Measurements from ENCODE around the gene TSPAN16. TPM values are rescaled to one million over a fixed set of nuclear protein-coding genes. Genes with fewer than 3 reads are reported as not detected.
A peak's percentile ranks its signal among the peaks of the same experiment; 100 is the strongest.
"Not testable (repeated sequence)": the region's sequence is repeated elsewhere in the genome, so short reads cannot be mapped to it uniquely, and the experiment has no call there.

Gene TSPAN16
- total RNA-seq, 1 experiment from 2014 or later, result not detected

DNA sequence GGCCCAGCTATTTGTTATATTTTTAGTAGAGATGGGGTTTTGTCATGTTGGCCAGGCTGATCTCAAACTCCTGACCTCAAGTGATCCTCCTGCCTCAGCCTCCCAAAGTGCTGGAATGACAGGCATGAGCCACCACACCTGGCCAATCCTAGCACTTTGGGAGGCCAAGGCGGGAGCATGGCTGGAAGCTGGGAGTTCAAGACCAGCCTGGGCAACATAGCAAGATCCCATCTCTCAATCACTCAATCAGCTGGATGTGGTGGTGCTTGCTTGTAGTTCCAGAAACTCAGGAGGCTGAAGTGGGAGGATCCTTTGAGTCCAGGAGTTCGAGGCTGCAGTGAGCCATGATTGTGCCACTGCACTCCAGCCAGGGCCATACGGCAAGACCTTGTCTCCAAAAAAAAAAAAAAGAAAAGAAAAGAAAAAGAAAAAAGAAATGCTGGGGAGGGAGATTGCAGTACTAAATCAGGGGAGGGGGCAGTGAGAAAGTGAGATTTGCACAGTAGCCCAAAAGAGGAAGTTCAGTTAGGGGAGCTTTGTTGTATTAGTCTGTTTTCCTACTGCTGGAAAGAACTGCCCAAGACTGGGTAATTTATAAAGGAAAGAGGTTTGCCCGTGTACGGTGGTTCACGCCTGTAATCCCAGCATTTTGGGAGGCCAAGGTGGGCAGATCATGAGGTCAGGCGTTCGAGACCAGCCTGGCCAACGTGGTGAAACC lies 24.5 kb downstream of the TSPAN16 start:
- peaks cover 16% of the 10 kb centered on the region for H3K4me1 Mint-ChIP-seq
- POLR2A ChIA-PET; H3K36me3 Mint-ChIP-seq; H3K4me3 Mint-ChIP-seq; H3K9me3 Mint-ChIP-seq; DNase-seq (ENCODE audit: low spot score); ATAC-seq; H3K27me3 Mint-ChIP-seq (ENCODE audit: low read depth); H3K27ac Mint-ChIP-seq: not testable (repeated sequence)
- CTCF ChIA-PET, result interaction anchor here (0.5 to 1.4 kb wide), 3 partner anchors 27 to 43 kb away, joined by 3 to 5 read pairs (median 5); no protein-coding TSS in a partner anchor
- TF ChIP-seq ZNF121 (CRISPR knock-in tag; IDR thresholded peaks at IDR 0.05), result peak; percentile 97

DNA sequence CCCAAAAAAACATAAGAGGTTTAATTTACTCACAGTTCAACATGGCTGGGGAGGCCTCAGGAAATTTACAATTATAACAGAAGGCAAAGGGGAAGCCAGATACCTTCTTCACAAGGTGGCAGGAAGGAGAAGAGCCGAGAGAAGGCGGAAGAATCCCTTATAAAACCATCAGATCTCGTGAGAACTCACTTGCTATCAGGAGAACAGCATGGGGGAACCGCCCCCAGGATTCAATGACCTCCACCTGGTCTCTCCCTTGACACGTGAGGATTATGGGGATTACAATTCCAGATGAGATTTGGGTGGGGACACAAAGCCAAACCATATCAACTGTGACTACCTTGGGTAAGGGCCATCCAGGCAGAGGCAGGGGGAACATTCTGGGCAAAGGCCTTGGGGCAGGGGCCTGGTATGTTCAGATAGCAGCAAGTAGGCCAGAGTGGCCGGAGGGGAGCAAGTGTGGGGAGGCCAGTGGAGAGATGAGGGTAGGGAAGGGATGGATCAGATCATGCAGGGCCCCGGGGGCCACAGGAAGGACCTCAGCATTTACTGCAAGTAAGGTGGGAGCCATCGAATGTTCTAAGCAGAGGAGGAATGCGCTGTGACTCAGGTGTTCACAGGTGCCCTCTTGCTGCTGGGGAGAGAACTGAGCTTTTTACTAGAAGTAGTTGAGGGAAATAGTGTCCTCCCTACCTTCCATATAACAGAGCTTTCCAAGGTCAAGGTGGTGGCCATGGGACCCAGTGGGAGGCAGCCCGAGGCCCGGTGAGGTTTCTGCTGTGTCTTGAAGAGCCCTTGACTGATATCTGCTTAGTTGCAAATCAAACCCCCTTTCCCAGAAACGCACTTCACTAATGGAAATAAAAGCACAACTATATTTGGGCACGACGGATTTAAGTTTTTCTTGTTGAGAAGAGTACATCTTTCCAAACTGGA lies 25.5 kb downstream of the TSPAN16 start:
- TF ChIP-seq, protein P1, sequence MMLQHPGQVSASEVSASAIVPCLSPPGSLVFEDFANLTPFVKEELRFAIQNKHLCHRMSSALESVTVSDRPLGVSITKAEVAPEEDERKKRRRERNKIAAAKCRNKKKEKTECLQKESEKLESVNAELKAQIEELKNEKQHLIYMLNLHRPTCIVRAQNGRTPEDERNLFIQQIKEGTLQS (CRISPR knock-in tag; conservative IDR thresholded peaks at IDR 0.05), result no peak
- TF ChIP-seq SMAD4 (CRISPR knock-in tag; IDR thresholded peaks at IDR 0.05), result no peak
- no peak for TF ChIP-seq HMGA2 (CRISPR knock-in tag; IDR thresholded peaks at IDR 0.05)
- TF ChIP-seq, protein P2, sequence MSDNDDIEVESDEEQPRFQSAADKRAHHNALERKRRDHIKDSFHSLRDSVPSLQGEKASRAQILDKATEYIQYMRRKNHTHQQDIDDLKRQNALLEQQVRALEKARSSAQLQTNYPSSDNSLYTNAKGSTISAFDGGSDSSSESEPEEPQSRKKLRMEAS (CRISPR knock-in tag; IDR thresholded peaks at IDR 0.05), result no peak
- no peak for TF ChIP-seq MYBL2 (CRISPR knock-in tag; IDR thresholded peaks at IDR 0.05)
- TF ChIP-seq, protein P3, sequence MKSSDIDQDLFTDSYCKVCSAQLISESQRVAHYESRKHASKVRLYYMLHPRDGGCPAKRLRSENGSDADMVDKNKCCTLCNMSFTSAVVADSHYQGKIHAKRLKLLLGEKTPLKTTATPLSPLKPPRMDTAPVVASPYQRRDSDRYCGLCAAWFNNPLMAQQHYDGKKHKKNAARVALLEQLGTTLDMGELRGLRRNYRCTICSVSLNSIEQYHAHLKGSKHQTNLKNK (CRISPR knock-in tag; IDR thresholded peaks at IDR 0.05), result no peak
- peak; percentile 91 for TF ChIP-seq GTF2I (CRISPR knock-in tag; conservative IDR thresholded peaks at IDR 0.05)
- TF ChIP-seq TP53 (CRISPR knock-in tag; IDR thresholded peaks at IDR 0.05), result no peak
- no peak for TF ChIP-seq JAZF1 (CRISPR knock-in tag; IDR thresholded peaks at IDR 0.05)
- peak; percentile 53 for ATAC-seq
- no peak for DNase-seq (ENCODE audit: low spot score)
- Mint-ChIP-seq H3K9me3 (no peaks in the 10 kb centered on the region), H3K4me3 (no peak overlapping the region), H3K36me3 (no peaks in the 10 kb centered on the region), H3K4me1 (peaks cover 16% of the 10 kb centered on the region), H3K27ac (no peak overlapping the region; the same call in 1 of the 2 replicates), H3K27me3 (ENCODE audit: low read depth) (no peaks in the 10 kb centered on the region; the same call in 1 of the 2 replicates)
- POLR2A ChIA-PET, result interaction anchor here (1.6 kb wide), 1 partner anchor 39 kb away, joined by 7 read pairs; no protein-coding TSS in a partner anchor
- CTCF ChIA-PET, result interaction anchor here (0.6 to 2.5 kb wide), 23 partner anchors 8 to 131 kb away, joined by 3 to 33 read pairs (median 4); partner anchors contain the start of genes CCDC159, RAB3D, SWSAP1 and TMEM205

DNA sequence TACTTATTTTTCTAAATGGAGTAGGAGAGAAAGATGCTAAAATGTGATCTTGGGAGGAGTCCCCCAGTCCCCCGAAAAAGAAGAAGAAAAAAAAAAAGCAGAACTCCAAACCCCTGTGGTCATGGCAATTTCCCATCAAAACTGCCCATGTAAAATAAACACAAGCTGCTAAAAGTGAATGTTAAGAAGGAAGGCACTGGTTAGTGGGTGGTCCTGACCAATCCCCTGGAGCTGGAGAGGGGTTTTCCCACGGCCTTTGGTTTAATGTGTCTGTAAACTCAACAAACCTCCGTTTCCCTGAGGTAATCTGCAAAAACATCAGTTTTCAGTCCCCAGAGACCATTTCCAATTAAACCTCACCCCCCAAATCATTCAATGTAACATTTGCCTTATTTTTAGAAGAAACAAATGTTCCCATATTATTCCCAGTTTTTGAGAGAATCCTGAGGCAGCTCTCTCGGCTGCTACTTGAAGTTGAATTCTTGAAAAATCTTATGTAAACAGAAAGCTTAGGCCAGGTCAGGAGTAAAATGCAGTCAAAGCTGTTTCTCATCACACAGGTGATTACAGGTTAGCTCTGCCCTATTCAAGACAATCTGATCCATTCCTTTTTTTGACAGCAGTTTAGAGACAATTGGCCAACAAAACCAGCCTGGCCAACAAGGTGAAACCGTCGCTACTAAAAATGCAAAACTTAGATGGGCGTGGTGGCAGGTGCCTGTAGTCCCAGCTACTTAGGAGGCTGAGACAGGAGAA lies 26.5 kb downstream of the TSPAN16 start:
- POLR2A ChIA-PET, result interaction anchor here (0.5 to 1.6 kb wide), 3 partner anchors 20 to 52 kb away, joined by 3 to 7 read pairs (median 5); partner anchors contain the start of gene SWSAP1
- H3K27ac Mint-ChIP-seq, result peak overlapping the region; percentile 41; the same call in 1 of the 2 replicates
- H3K27me3 Mint-ChIP-seq (ENCODE audit: low read depth), result no peaks in the 10 kb centered on the region; the same call in 1 of the 2 replicates
- H3K9me3 Mint-ChIP-seq, result no peaks in the 10 kb centered on the region
- H3K36me3 Mint-ChIP-seq, result no peaks in the 10 kb centered on the region
- no peak overlapping the region for H3K4me3 Mint-ChIP-seq
- DNase-seq (ENCODE audit: low spot score) (no peak), ATAC-seq (no peak)
- peaks cover 16% of the 10 kb centered on the region for H3K4me1 Mint-ChIP-seq
- CTCF ChIA-PET, result interaction anchor here (0.6 to 2.5 kb wide), 26 partner anchors 9 to 457 kb away, joined by 3 to 33 read pairs (median 4); partner anchors contain the start of genes CCDC159, ODAD3, PRKCSH and RAB3D
- TF ChIP-seq, protein P4, sequence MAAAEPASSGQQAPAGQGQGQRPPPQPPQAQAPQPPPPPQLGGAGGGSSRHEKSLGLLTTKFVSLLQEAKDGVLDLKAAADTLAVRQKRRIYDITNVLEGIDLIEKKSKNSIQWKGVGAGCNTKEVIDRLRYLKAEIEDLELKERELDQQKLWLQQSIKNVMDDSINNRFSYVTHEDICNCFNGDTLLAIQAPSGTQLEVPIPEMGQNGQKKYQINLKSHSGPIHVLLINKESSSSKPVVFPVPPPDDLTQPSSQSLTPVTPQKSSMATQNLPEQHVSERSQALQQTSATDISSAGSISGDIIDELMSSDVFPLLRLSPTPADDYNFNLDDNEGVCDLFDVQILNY (CRISPR knock-in tag; IDR thresholded peaks at IDR 0.05), result no peak
- no peak for TF ChIP-seq NFATC4 (CRISPR knock-in tag; IDR thresholded peaks at IDR 0.05)
- TF ChIP-seq, protein P5, sequence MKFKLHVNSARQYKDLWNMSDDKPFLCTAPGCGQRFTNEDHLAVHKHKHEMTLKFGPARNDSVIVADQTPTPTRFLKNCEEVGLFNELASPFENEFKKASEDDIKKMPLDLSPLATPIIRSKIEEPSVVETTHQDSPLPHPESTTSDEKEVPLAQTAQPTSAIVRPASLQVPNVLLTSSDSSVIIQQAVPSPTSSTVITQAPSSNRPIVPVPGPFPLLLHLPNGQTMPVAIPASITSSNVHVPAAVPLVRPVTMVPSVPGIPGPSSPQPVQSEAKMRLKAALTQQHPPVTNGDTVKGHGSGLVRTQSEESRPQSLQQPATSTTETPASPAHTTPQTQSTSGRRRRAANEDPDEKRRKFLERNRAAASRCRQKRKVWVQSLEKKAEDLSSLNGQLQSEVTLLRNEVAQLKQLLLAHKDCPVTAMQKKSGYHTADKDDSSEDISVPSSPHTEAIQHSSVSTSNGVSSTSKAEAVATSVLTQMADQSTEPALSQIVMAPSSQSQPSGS (CRISPR knock-in tag; IDR thresholded peaks at IDR 0.05; ENCODE audit: borderline replicate concordance, low read depth), result no peak
- TF ChIP-seq, protein P6, sequence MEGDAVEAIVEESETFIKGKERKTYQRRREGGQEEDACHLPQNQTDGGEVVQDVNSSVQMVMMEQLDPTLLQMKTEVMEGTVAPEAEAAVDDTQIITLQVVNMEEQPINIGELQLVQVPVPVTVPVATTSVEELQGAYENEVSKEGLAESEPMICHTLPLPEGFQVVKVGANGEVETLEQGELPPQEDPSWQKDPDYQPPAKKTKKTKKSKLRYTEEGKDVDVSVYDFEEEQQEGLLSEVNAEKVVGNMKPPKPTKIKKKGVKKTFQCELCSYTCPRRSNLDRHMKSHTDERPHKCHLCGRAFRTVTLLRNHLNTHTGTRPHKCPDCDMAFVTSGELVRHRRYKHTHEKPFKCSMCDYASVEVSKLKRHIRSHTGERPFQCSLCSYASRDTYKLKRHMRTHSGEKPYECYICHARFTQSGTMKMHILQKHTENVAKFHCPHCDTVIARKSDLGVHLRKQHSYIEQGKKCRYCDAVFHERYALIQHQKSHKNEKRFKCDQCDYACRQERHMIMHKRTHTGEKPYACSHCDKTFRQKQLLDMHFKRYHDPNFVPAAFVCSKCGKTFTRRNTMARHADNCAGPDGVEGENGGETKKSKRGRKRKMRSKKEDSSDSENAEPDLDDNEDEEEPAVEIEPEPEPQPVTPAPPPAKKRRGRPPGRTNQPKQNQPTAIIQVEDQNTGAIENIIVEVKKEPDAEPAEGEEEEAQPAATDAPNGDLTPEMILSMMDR (IDR thresholded peaks at IDR 0.05), result no peak
- TF ChIP-seq ZNF219 (CRISPR knock-in tag; IDR thresholded peaks at IDR 0.05; ENCODE audit: borderline replicate concordance), result no peak
- no peak for TF ChIP-seq GABPB1 (CRISPR knock-in tag; IDR thresholded peaks at IDR 0.05)
- TF ChIP-seq GRHL2 (CRISPR knock-in tag; IDR thresholded peaks at IDR 0.05; ENCODE audit: insufficient replicate concordance, severe bottlenecking), result no peak
- TF ChIP-seq EMX1 (CRISPR knock-in tag; IDR thresholded peaks at IDR 0.05), result no peak
- TF ChIP-seq MYBL2 (CRISPR knock-in tag; IDR thresholded peaks at IDR 0.05), result no peak
- no peak for TF ChIP-seq ZNF317 (CRISPR knock-in tag; IDR thresholded peaks at IDR 0.05; ENCODE audit: borderline replicate concordance, low read depth)
- no peak for TF ChIP-seq ESRRA (CRISPR knock-in tag; IDR thresholded peaks at IDR 0.05; ENCODE audit: borderline replicate concordance)
- TF ChIP-seq SMAD4 (CRISPR knock-in tag; IDR thresholded peaks at IDR 0.05), result no peak
- TF ChIP-seq, protein P7, sequence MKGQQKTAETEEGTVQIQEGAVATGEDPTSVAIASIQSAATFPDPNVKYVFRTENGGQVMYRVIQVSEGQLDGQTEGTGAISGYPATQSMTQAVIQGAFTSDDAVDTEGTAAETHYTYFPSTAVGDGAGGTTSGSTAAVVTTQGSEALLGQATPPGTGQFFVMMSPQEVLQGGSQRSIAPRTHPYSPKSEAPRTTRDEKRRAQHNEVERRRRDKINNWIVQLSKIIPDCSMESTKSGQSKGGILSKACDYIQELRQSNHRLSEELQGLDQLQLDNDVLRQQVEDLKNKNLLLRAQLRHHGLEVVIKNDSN (CRISPR knock-in tag; IDR thresholded peaks at IDR 0.05), result no peak

Measured in WTC11 (cell line).